SK-N-SH (cell line): ENCODE measurements around the gene SEMA3G. TPM values are rescaled to one million over a fixed set of nuclear protein-coding genes. Genes with fewer than 3 reads are reported as not detected.

Experiments used
- CTCF ChIA-PET: fragments of 300-600, 350-600 bp; formaldehyde crosslinking; extraction: SDS; loops from one replicate; lab custom pipeline; 2021; lab: Yijun Ruan, JAX
- POLR2A ChIA-PET: fragments of 350-600 bp; sonication (Branson Sonifier 250); formaldehyde crosslinking; extraction: SDS; loops from one replicate; lab custom pipeline; 2020; ENCODE audit warnings: antibody characterized with exemption, inconsistent platforms; lab: Yijun Ruan, JAX
- DNase-seq: peaks from one replicate; pipeline ENCODE4 v3.0.0; 2012
- H2AFZ ChIP-seq: fragments of 200-600 bp; sonication (generic); 2 replicates; pipeline ENCODE4 v1.8.1; 2016; ENCODE audit warnings: antibody characterized with exemption, mild to moderate bottlenecking, low read depth
- H3F3A ChIP-seq: fragments of 200-600 bp; sonication (generic); replicated peaks from 2 replicates; pipeline ENCODE3; 2016; ENCODE audit warnings: antibody characterized with exemption, mild to moderate bottlenecking; ENCODE audit not compliant: insufficient read depth
- H3K27ac ChIP-seq, 2 experiments: fragments of 200-500 bp in 1 of 2; fragments of 200-600 bp in 1 of 2; sonication (Bioruptor generic) in 1 of 2; sonication (generic), shearing (Covaris generic) in 1 of 2; 2 replicates each; pipeline versions ENCODE4 v1.5.1 to v1.6.1; 2014 to 2016; ENCODE audit warnings: low read depth in 2 of 2, inconsistent platforms in 1 of 2, low read length in 1 of 2, mild to moderate bottlenecking in 1 of 2, mixed read lengths in 1 of 2
- H3K27me3 ChIP-seq: fragments of 200-600 bp; sonication (generic), shearing (Covaris generic); 2 replicates; pipeline ENCODE4 v1.6.1; 2016; ENCODE audit warnings: mixed run types; ENCODE audit not compliant: insufficient read depth
- H3K36me3 ChIP-seq, 2 experiments: fragments of 200-500 bp in 1 of 2; fragments of 200-600 bp in 1 of 2; sonication (Bioruptor generic) in 1 of 2; sonication (generic) in 1 of 2; replicated peaks in 1 of 2; 2 replicates each; pipeline versions ENCODE3 to v1.5.1; 2014 to 2016; ENCODE audit warnings: low read length in 1 of 2, mild to moderate bottlenecking in 1 of 2; ENCODE audit not compliant: insufficient read depth in 2 of 2, control insufficient read depth in 1 of 2
- H3K4me1 ChIP-seq, 2 experiments: fragments of 200-500 bp in 1 of 2; fragments of 200-600 bp in 1 of 2; sonication (Bioruptor generic) in 1 of 2; sonication (generic), shearing (Covaris generic) in 1 of 2; 2 replicates each; pipeline versions ENCODE4 v1.5.1 to v1.6.1; 2014 to 2016; ENCODE audit warnings: low read depth in 1 of 2, low read length in 1 of 2, mixed run types in 1 of 2; ENCODE audit not compliant: insufficient read depth in 2 of 2, control insufficient read depth in 1 of 2
- H3K4me2 ChIP-seq: fragments of 200-600 bp; sonication (generic), shearing (Covaris generic); 2 replicates; pipeline ENCODE4 v1.6.1; 2017; ENCODE audit warnings: mixed run types
- H3K4me3 ChIP-seq, 2 experiments: fragments of 200-500 bp in 1 of 2; fragments of 200-600 bp in 1 of 2; sonication (Bioruptor generic) in 1 of 2; sonication (generic), shearing (Covaris generic) in 1 of 2; 2 replicates each; pipeline versions ENCODE4 v1.5.1 to v1.8.1; 2014 to 2016; ENCODE audit warnings: low read depth in 2 of 2, inconsistent platforms in 1 of 2, low read length in 1 of 2, mild to moderate bottlenecking in 1 of 2, mixed read lengths in 1 of 2, moderate library complexity in 1 of 2
- H3K79me2 ChIP-seq: fragments of 200-600 bp; sonication (generic); 2 replicates; pipeline ENCODE4 v1.8.1; 2017; ENCODE audit warnings: mild to moderate bottlenecking; ENCODE audit not compliant: insufficient read depth
- H3K9ac ChIP-seq: fragments of 200-600 bp; sonication (generic); 2 replicates; pipeline ENCODE4 v1.6.1; 2017; ENCODE audit warnings: mixed run types
- H3K9me2 ChIP-seq: fragments of 200-600 bp; sonication (generic); 2 replicates; pipeline ENCODE4 v1.6.1; 2017; ENCODE audit warnings: mixed run types
- H3K9me3 ChIP-seq: fragments of 200-600 bp; sonication (generic); 2 replicates; pipeline ENCODE4 v1.6.1; 2017; ENCODE audit warnings: mixed run types, mild to moderate bottlenecking, moderate library complexity
- H4K20me1 ChIP-seq: fragments of 200-600 bp; sonication (generic); 2 replicates; pipeline ENCODE4 v1.6.1; 2017; ENCODE audit warnings: mild to moderate bottlenecking, mixed run types; ENCODE audit not compliant: insufficient read depth
- JUND ChIP-seq: IDR thresholded peaks from 2 replicates; pipeline ENCODE4 v1.4.0; 2012
- MEF2A ChIP-seq: IDR thresholded peaks from 2 replicates; pipeline ENCODE4 v1.4.0; 2012; ENCODE audit warnings: low read depth, borderline replicate concordance
- POLR2AphosphoS5 ChIP-seq: IDR thresholded peaks from 2 replicates; pipeline ENCODE4 v1.6.1; 2012; ENCODE audit warnings: low read depth, low read length
- RAD21 ChIP-seq: IDR thresholded peaks from 2 replicates; pipeline ENCODE4 v1.6.1; 2012; ENCODE audit warnings: mild to moderate bottlenecking, low read length
- WGBS: methylation state at CpG from one replicate; pipeline ENCODE4 v1.1.6; 2017; ENCODE audit warnings: low lambda C conversion rate; 5-methylcytosine and 5-hydroxymethylcytosine counted together
- polyA plus RNA-seq, 3 experiments: library from polyadenylated mRNA; depleted of rRNA; stranded (reverse); fragments of >200 nt; gene quantifications; 2 replicates each; pipeline ENCODE4 v1.2.3, GENCODE V29; 2012
- TF ChIP-seq, protein P1 (sequence below): IDR thresholded peaks from 2 replicates; pipeline ENCODE4 v1.4.0; 2012; ENCODE audit warnings: low read depth, borderline replicate concordance
- TF ChIP-seq, protein P2 (sequence below): fragments of 150-350 bp; IDR thresholded peaks from 2 replicates; pipeline ENCODE4 v1.6.1; 2017; ENCODE audit warnings: antibody characterized with exemption, low read length, low read depth, borderline replicate concordance
- TF ChIP-seq, protein P3 (sequence below): fragments of 150-350 bp; IDR thresholded peaks from 2 replicates; pipeline ENCODE4 v1.6.1; 2016; ENCODE audit warnings: mild to moderate bottlenecking, low read depth, low read length

SEMA3G gene
- polyA plus RNA-seq, 1 of the 3 experiments (the other 2 are of a cell fraction): 0.13 TPM

DNA sequence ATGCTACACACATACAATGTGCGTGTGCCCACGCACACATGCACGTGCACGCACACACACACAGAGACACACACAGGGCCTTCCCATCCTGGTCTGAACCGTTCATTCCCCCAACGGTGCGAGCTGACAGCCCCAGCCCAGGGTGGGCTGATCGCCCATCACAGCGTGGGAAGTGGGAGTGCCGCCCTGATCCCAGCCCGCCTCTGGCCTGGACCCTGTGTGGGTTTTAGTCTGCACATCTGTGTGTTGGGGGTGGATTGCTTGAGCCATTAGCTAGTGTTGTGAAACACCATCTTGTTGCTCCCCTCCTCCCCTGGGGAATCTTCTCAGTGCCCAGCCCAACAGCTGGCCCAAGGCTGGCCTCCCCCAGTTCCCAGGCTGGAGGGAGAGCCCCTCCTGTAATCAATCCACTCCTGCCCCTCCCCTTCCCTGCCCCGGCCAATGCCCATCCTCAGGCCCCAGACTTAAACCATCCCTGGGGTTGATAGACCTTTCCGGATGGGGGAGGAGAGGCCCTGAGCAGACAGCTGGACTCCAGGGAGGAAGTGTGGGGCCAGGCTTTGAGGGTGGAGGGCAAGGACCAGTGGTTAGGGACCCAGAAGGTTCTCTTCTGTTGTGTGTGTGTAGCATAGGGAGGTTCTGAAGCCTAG is 8.3 kb downstream of the SEMA3G start:
- TF ChIP-seq, protein P1, sequence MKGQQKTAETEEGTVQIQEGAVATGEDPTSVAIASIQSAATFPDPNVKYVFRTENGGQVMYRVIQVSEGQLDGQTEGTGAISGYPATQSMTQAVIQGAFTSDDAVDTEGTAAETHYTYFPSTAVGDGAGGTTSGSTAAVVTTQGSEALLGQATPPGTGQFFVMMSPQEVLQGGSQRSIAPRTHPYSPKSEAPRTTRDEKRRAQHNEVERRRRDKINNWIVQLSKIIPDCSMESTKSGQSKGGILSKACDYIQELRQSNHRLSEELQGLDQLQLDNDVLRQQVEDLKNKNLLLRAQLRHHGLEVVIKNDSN: no peak
- TF ChIP-seq, protein P2, sequence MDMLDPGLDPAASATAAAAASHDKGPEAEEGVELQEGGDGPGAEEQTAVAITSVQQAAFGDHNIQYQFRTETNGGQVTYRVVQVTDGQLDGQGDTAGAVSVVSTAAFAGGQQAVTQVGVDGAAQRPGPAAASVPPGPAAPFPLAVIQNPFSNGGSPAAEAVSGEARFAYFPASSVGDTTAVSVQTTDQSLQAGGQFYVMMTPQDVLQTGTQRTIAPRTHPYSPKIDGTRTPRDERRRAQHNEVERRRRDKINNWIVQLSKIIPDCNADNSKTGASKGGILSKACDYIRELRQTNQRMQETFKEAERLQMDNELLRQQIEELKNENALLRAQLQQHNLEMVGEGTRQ: no peak
- POLR2A ChIA-PET: no interaction called here
- H3K9me3 ChIP-seq: no peaks in the 10 kb centered on the region
- no peaks in the 10 kb centered on the region for H3K79me2 ChIP-seq
- no peaks in the 10 kb centered on the region for H3K36me3 ChIP-seq
- H3K27ac ChIP-seq: no peak overlapping the region
- H4K20me1 ChIP-seq: no peaks in the 10 kb centered on the region
- H3K4me1 ChIP-seq: peaks cover 0 to 5% of the 10 kb centered on the region in 2 experiments; a peak in 1 of 4 replicates
- H3K27me3 ChIP-seq: no peaks in the 10 kb centered on the region
- WGBS: 79% methylated on average over 12 of the region's 13 CpGs
- no peak overlapping the region for H3K4me3 ChIP-seq
- no peak overlapping the region for H3K9ac ChIP-seq
- peak; percentile 27 for DNase-seq
- no peaks in the 10 kb centered on the region for H3K9me2 ChIP-seq
- no peak overlapping the region for H2AFZ ChIP-seq
- H3K4me2 ChIP-seq: no peak overlapping the region
- H3F3A ChIP-seq: no peaks in the 10 kb centered on the region
- CTCF ChIA-PET: interaction anchor here (0.7 to 28.4 kb wide), 5 partner anchors 8 to 35 kb away, joined by 3 to 578 read pairs (median 7); partner anchors contain the start of genes NISCH, SEMA3G and TNNC1

DNA sequence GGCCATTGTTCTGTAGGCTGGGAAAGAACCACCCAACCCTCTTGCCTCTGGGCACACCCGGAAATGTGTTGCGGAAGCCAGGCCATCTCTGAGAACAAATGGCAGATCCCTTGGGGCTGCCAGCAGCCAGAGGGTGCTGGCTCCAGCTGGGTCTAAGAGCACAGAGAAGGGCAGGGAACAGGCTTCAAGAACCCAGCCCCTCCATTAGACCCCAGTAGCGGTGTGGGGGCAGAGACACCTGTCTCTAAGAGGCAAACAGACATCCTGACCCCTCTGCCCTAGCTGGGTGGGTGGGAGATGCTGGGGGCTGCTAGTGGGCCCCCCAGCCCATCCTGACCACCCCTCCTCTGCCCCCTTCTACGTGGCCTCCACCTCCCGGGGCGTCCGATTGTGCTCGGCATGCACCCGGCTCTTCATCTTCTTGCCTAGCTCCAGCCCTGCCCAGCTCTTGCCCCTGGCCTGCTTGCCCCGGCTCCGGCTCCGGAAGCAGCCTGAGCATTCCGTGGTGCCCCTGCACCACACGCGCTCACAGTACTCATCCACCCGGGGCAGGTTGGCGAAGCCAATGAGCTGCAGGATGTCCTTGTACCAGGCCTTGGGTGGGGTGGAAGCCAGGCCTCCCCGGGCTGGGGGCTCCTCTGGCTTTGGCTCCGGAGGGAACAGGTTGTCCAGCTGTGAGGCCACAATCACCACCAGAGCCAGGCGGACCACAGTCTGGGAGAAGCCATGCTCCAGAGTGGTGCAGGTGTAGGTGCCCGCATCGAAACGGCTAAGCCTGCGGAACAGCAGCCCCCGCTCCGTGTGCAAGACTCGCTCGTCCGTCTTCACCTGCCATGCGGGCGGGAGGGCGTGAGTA is 9.4 kb downstream of the SEMA3G start:
- Histone ChIP-seq H3K9ac (no peak overlapping the region), H2AFZ (no peak overlapping the region), H3K79me2 (no peaks in the 10 kb centered on the region), H3K9me2 (no peaks in the 10 kb centered on the region), H3K4me3 (no peak overlapping the region), H3F3A (no peaks in the 10 kb centered on the region), H3K9me3 (no peaks in the 10 kb centered on the region), H3K27ac (no peak overlapping the region), H3K4me1 (peaks cover 0 to 5% of the 10 kb centered on the region in 2 experiments; a peak in 1 of 4 replicates), H3K4me2 (no peak overlapping the region), H3K27me3 (no peaks in the 10 kb centered on the region), H4K20me1 (no peaks in the 10 kb centered on the region), H3K36me3 (no peaks in the 10 kb centered on the region)
- ChIA-PET POLR2A (no interaction called here), CTCF (interaction anchor here (1.1 to 28.4 kb wide), 3 partner anchors 13 to 37 kb away, joined by 3 to 578 read pairs (median 11); partner anchors contain the start of genes NISCH, SEMA3G and TNNC1)
- WGBS: 82% methylated on average over 15 of the region's 32 CpGs
- DNase-seq: peak; percentile 25
- no peak for TF ChIP-seq RAD21
- TF ChIP-seq, protein P3, sequence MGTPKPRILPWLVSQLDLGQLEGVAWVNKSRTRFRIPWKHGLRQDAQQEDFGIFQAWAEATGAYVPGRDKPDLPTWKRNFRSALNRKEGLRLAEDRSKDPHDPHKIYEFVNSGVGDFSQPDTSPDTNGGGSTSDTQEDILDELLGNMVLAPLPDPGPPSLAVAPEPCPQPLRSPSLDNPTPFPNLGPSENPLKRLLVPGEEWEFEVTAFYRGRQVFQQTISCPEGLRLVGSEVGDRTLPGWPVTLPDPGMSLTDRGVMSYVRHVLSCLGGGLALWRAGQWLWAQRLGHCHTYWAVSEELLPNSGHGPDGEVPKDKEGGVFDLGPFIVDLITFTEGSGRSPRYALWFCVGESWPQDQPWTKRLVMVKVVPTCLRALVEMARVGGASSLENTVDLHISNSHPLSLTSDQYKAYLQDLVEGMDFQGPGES: no peak
- TF ChIP-seq MEF2A: no peak
- TF ChIP-seq POLR2AphosphoS5: no peak
- no peak for TF ChIP-seq JUND
